ENCODE results near the gene SCN2A. TPM values are rescaled to one million over a fixed set of nuclear protein-coding genes. Genes with fewer than 3 reads are reported as not detected.

SCN2A gene
- total RNA-seq, 1 donor from 2014 or later: 0.39 TPM

- no peak overlapping the region for H3K27ac Mint-ChIP-seq (ENCODE audit: unreplicated experiment)
- DNase-seq: no peak
- H3K36me3 Mint-ChIP-seq (ENCODE audit: unreplicated experiment): no peaks in the 10 kb centered on the region
- no peak overlapping the region for H3K4me3 Mint-ChIP-seq (ENCODE audit: unreplicated experiment)
- no peaks in the 10 kb centered on the region for H3K9me3 Mint-ChIP-seq (ENCODE audit: unreplicated experiment)
- H3K4me1 Mint-ChIP-seq (ENCODE audit: low read depth, unreplicated experiment): peaks cover 8% of the 10 kb centered on the region
- peaks cover 3% of the 10 kb centered on the region for H3K27me3 Mint-ChIP-seq (ENCODE audit: unreplicated experiment)
- no peak for TF ChIP-seq CTCF (IDR thresholded peaks at IDR 0.05; ENCODE audit: partially characterized antibody, unreplicated experiment)
Measured at GRCh38 chr2:165369131-165369897, 130.1 kb downstream of the SCN2A start.

GRCh38 chr2:165369898-165370296 is 130.7 kb downstream of the SCN2A start:
- TF ChIP-seq CTCF (IDR thresholded peaks at IDR 0.05; ENCODE audit: partially characterized antibody, unreplicated experiment): no peak
- Mint-ChIP-seq H3K9me3 (ENCODE audit: unreplicated experiment) (no peaks in the 10 kb centered on the region), H3K4me1 (ENCODE audit: low read depth, unreplicated experiment) (peaks cover 8% of the 10 kb centered on the region), H3K4me3 (ENCODE audit: unreplicated experiment) (no peak overlapping the region), H3K36me3 (ENCODE audit: unreplicated experiment) (no peaks in the 10 kb centered on the region), H3K27me3 (ENCODE audit: unreplicated experiment) (peaks cover 3% of the 10 kb centered on the region), H3K27ac (ENCODE audit: unreplicated experiment) (no peak overlapping the region)
- DNase-seq: no peak

GRCh38 chr2:165371356-165371755 is 132.1 kb downstream of the SCN2A start:
- Mint-ChIP-seq H3K9me3 (ENCODE audit: unreplicated experiment) (no peaks in the 10 kb centered on the region), H3K27ac (ENCODE audit: unreplicated experiment) (no peak overlapping the region), H3K4me1 (ENCODE audit: low read depth, unreplicated experiment) (peaks cover 8% of the 10 kb centered on the region), H3K4me3 (ENCODE audit: unreplicated experiment) (no peak overlapping the region), H3K27me3 (ENCODE audit: unreplicated experiment) (peaks cover 3% of the 10 kb centered on the region), H3K36me3 (ENCODE audit: unreplicated experiment) (no peaks in the 10 kb centered on the region)
- DNase-seq: no peak
- TF ChIP-seq CTCF (IDR thresholded peaks at IDR 0.05; ENCODE audit: partially characterized antibody, unreplicated experiment): no peak

- Mint-ChIP-seq H3K4me3 (ENCODE audit: unreplicated experiment) (no peak overlapping the region), H3K27me3 (ENCODE audit: unreplicated experiment) (no peaks in the 10 kb centered on the region), H3K27ac (ENCODE audit: unreplicated experiment) (no peak overlapping the region), H3K36me3 (ENCODE audit: unreplicated experiment) (no peaks in the 10 kb centered on the region), H3K9me3 (ENCODE audit: unreplicated experiment) (no peaks in the 10 kb centered on the region), H3K4me1 (ENCODE audit: low read depth, unreplicated experiment) (peaks cover 5% of the 10 kb centered on the region)
- no peak for DNase-seq
- no peak for TF ChIP-seq CTCF (IDR thresholded peaks at IDR 0.05; ENCODE audit: partially characterized antibody, unreplicated experiment)
Measured at GRCh38 chr2:165373278-165374010, 134.2 kb downstream of the SCN2A start.

GRCh38 chr2:165376571-165376975 is 137.4 kb downstream of the SCN2A start:
- H3K9me3 Mint-ChIP-seq (ENCODE audit: unreplicated experiment): no peaks in the 10 kb centered on the region

More at GRCh38 chr2:165376571-165376975, 137.4 kb downstream of the SCN2A start:
- Mint-ChIP-seq H3K27me3 (ENCODE audit: unreplicated experiment) (no peaks in the 10 kb centered on the region), H3K36me3 (ENCODE audit: unreplicated experiment) (no peaks in the 10 kb centered on the region), H3K4me1 (ENCODE audit: low read depth, unreplicated experiment) (peaks cover 3% of the 10 kb centered on the region), H3K4me3 (ENCODE audit: unreplicated experiment) (no peak overlapping the region), H3K27ac (ENCODE audit: unreplicated experiment) (no peak overlapping the region)
- no peak for DNase-seq
- no peak for TF ChIP-seq CTCF (IDR thresholded peaks at IDR 0.05; ENCODE audit: partially characterized antibody, unreplicated experiment)
